HepG2 (cell line): ENCODE measurements around the gene ZBTB20. TPM values are rescaled to one million over a fixed set of nuclear protein-coding genes. Genes with fewer than 3 reads are reported as not detected.

Source experiments
- ARNTL ChIP-seq: sonication (generic); formaldehyde crosslinking; IDR thresholded peaks from 2 replicates; pipeline ENCODE4 v1.4.0; 2020; ENCODE audit warnings: mild to moderate bottlenecking, missing genetic modification reagents
- EZH2 ChIP-seq: conservative IDR thresholded peaks from 2 replicates; pipeline ENCODE4 v1.6.1; 2012; ENCODE audit warnings: mild to moderate bottlenecking, low read depth, low read length, moderate library complexity
- HNF4A ChIP-seq: sonication (generic); formaldehyde crosslinking; IDR thresholded peaks from 2 replicates; pipeline ENCODE4 v1.4.0; 2020; ENCODE audit warnings: missing genetic modification reagents
- JUN ChIP-seq: sonication (generic); formaldehyde crosslinking; IDR thresholded peaks from 2 replicates; pipeline ENCODE4 v1.4.0; 2020; ENCODE audit warnings: mild to moderate bottlenecking, missing genetic modification reagents
- KLF13 ChIP-seq: sonication (generic); formaldehyde crosslinking; IDR thresholded peaks from 2 replicates; pipeline ENCODE4 v1.4.0; 2020; ENCODE audit warnings: mild to moderate bottlenecking, missing genetic modification reagents
- MATR3 ChIP-seq: sonication (generic); formaldehyde crosslinking; IDR thresholded peaks from 2 replicates; pipeline ENCODE4 v1.4.0; 2020; ENCODE audit warnings: missing genetic modification reagents
- NCOA2 ChIP-seq: sonication (generic); formaldehyde crosslinking; IDR thresholded peaks from 2 replicates; pipeline ENCODE4 v1.8.0; 2022; ENCODE audit warnings: inconsistent platforms
- NFKB2 ChIP-seq: sonication (generic); formaldehyde crosslinking; IDR thresholded peaks from 2 replicates; pipeline ENCODE4 v1.4.0; 2020; ENCODE audit warnings: missing genetic modification reagents, borderline replicate concordance
- NPAS2 ChIP-seq: sonication (generic); formaldehyde crosslinking; IDR thresholded peaks from 2 replicates; pipeline ENCODE4 v1.8.0; 2022; ENCODE audit warnings: mild to moderate bottlenecking, missing genetic modification reagents, borderline replicate concordance
- PATZ1 ChIP-seq: sonication (generic); formaldehyde crosslinking; IDR thresholded peaks from 2 replicates; pipeline ENCODE4 v1.4.0; 2020; ENCODE audit warnings: missing genetic modification reagents
- RERE ChIP-seq: IDR thresholded peaks from 2 replicates; pipeline ENCODE4 v1.6.1; 2016; ENCODE audit warnings: low read depth, missing genetic modification reagents, missing compliant biosample characterization
- TCF7 ChIP-seq: sonication (generic); IDR thresholded peaks from 2 replicates; pipeline ENCODE4 v1.6.1; 2016; ENCODE audit warnings: antibody characterized with exemption, low read depth
- YEATS4 ChIP-seq: sonication (generic); formaldehyde crosslinking; IDR thresholded peaks from 2 replicates; pipeline ENCODE4 v1.4.0; 2020; ENCODE audit warnings: missing genetic modification reagents, borderline replicate concordance
- ZMYM3 ChIP-seq: sonication (generic); formaldehyde crosslinking; IDR thresholded peaks from 2 replicates; pipeline ENCODE4 v1.5.1; 2020; ENCODE audit warnings: mild to moderate bottlenecking, missing genetic modification reagents
- ZNF225 ChIP-seq: sonication (generic); formaldehyde crosslinking; IDR thresholded peaks from 2 replicates; pipeline ENCODE4 v1.4.0; 2020; ENCODE audit warnings: mild to moderate bottlenecking, missing genetic modification reagents
- ZNF331 ChIP-seq: sonication (generic); formaldehyde crosslinking; IDR thresholded peaks from 2 replicates; pipeline ENCODE4 v1.4.0; 2020; ENCODE audit warnings: missing genetic modification reagents
- ZNF574 ChIP-seq: sonication (generic); formaldehyde crosslinking; IDR thresholded peaks from 2 replicates; pipeline ENCODE4 v1.4.0; 2020; ENCODE audit warnings: missing genetic modification reagents
- ZNF747 ChIP-seq: sonication (generic); formaldehyde crosslinking; IDR thresholded peaks from 2 replicates; pipeline ENCODE4 v1.8.1; 2023; ENCODE audit warnings: missing genetic modification reagents, mild to moderate bottlenecking, borderline replicate concordance
- polyA plus RNA-seq, 8 experiments: library from polyadenylated mRNA; depleted of rRNA in 3 of 8; stranded (reverse) in 7 of 8; unstranded in 1 of 8; fragments of >200 nt; fragmentation: Illumina TruSeq in 4 of 8; extraction: Trizol in 4 of 8; gene quantifications; 2 replicates each; pipeline versions ENCODE4 v1.2.1 to v1.2.3, GENCODE V29; 2011 to 2016; ENCODE audit warnings: low read depth in 4 of 8, missing spikeins in 1 of 8, mixed read lengths in 1 of 8; ENCODE audit not compliant: insufficient read depth in 1 of 8
- total RNA-seq, 5 experiments: library from RNA; depleted of rRNA; stranded (reverse); fragments of >200 nt; fragmentation: Illumina TruSeq; extraction: Trizol; gene quantifications; 2 replicates each; pipeline ENCODE4 v1.2.3, GENCODE V29; 2016; ENCODE audit warnings: low read depth in 1 of 5
- TF ChIP-seq, protein P1 (sequence below): sonication (generic); formaldehyde crosslinking; conservative IDR thresholded peaks from 2 replicates; pipeline ENCODE4 v1.5.0; 2020; ENCODE audit warnings: missing genetic modification reagents

ZBTB20 gene
- total and polyA plus RNA-seq, 2 of the 13 experiments (the other 11 are each of a cell fraction or from before 2014, with no cell fraction given), result 1.9 to 8.8 TPM

GRCh38 chr3:114706591-114707232, 440.4 kb downstream of the ZBTB20 start (continued):
- TF ChIP-seq NPAS2 (CRISPR knock-in tag) (no peak), ZMYM3 (CRISPR knock-in tag) (0 out of 2 replicates have a peak, but pooled peaks have one; percentile 44), NCOA2 (CRISPR knock-in tag) (peak; percentile 93), ZNF331 (peak; percentile 90), JUN (peak; percentile 95), KLF13 (no peak), HNF4A (CRISPR knock-in tag) (peak; percentile 81), EZH2 (no peak), RERE (peak; percentile 77; the same call in 1 of the 2 replicates), ZNF747 (CRISPR knock-in tag) (no peak), TCF7 (peak; percentile 82), ZNF225 (CRISPR knock-in tag) (no peak), PATZ1 (CRISPR knock-in tag) (peak; percentile 70), YEATS4 (CRISPR knock-in tag) (peak; percentile 39; the same call in 1 of the 2 replicates), MATR3 (CRISPR knock-in tag) (no peak), NFKB2 (no peak), ZNF574 (CRISPR knock-in tag) (peak; percentile 43; the same call in 1 of the 2 replicates), ARNTL (CRISPR knock-in tag) (0 out of 2 replicates have a peak, but pooled peaks have one; percentile 54)
- TF ChIP-seq, protein P1, sequence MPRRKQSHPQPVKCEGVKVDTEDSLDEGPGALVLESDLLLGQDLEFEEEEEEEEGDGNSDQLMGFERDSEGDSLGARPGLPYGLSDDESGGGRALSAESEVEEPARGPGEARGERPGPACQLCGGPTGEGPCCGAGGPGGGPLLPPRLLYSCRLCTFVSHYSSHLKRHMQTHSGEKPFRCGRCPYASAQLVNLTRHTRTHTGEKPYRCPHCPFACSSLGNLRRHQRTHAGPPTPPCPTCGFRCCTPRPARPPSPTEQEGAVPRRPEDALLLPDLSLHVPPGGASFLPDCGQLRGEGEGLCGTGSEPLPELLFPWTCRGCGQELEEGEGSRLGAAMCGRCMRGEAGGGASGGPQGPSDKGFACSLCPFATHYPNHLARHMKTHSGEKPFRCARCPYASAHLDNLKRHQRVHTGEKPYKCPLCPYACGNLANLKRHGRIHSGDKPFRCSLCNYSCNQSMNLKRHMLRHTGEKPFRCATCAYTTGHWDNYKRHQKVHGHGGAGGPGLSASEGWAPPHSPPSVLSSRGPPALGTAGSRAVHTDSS, result no peak
